H1 (cell line): ENCODE measurements around the gene RPS15. TPM values are rescaled to one million over a fixed set of nuclear protein-coding genes. Genes with fewer than 3 reads are reported as not detected.

ENCODE experiments used
- BCL11A ChIP-seq, 2 experiments: IDR thresholded peaks; one replicate each; pipeline ENCODE4 v1.6.1; 2011; ENCODE audit warnings: low read depth in 2 of 2, low read length in 2 of 2, mild to moderate bottlenecking in 2 of 2
- CEBPB ChIP-seq: IDR thresholded peaks from 2 replicates; pipeline ENCODE4 v1.6.1; 2012; ENCODE audit warnings: low read depth, low read length
- CREB1 ChIP-seq: IDR thresholded peaks from 2 replicates; pipeline ENCODE4 v1.6.1; 2012; ENCODE audit warnings: inconsistent platforms
- CTCF ChIP-seq, 3 experiments: IDR thresholded peaks; 1 replicate in 2 of 3; 2 replicates in 1 of 3; pipeline versions ENCODE4 v1.5.1 to v1.6.1; 2011; ENCODE audit warnings: low read length in 3 of 3, mild to moderate bottlenecking in 3 of 3, inconsistent platforms in 2 of 3, low read depth in 1 of 3, moderate library complexity in 1 of 3; ENCODE audit not compliant: insufficient read depth in 1 of 3; ENCODE audit errors: control extremely low read depth in 1 of 3
- E2F6 ChIP-seq: IDR thresholded peaks from 2 replicates; pipeline ENCODE4 v1.6.1; 2012; ENCODE audit warnings: inconsistent platforms
- HDAC2 ChIP-seq, 2 experiments: fragments of 300-600 bp in 1 of 2; sonication (generic) in 1 of 2; IDR thresholded peaks; 2 replicates each; pipeline ENCODE4 v1.6.1; 2011 to 2012; ENCODE audit warnings: low read depth in 2 of 2, low read length in 2 of 2, mild to moderate bottlenecking in 2 of 2, moderate library complexity in 2 of 2, borderline replicate concordance in 1 of 2, inconsistent platforms in 1 of 2
- KDM4A ChIP-seq: IDR thresholded peaks from one replicate; pipeline ENCODE4 v1.7.1; 2012; ENCODE audit warnings: low read depth, mild to moderate bottlenecking, moderate library complexity, low read length, inconsistent platforms; ENCODE audit not compliant: severe bottlenecking
- KDM5A ChIP-seq: fragments of 200-600 bp; IDR thresholded peaks from 2 replicates; pipeline ENCODE4 v1.7.1; 2012; ENCODE audit warnings: mild to moderate bottlenecking, low read length, inconsistent platforms, mixed read lengths
- MAX ChIP-seq: IDR thresholded peaks from 2 replicates; pipeline ENCODE4 v1.6.1; 2012; ENCODE audit warnings: inconsistent platforms
- RBBP5 ChIP-seq: IDR thresholded peaks from 2 replicates; pipeline ENCODE4 v1.7.1; 2012; ENCODE audit warnings: low read depth, mild to moderate bottlenecking, inconsistent platforms, low read length, moderate library complexity, borderline replicate concordance
- RNF2 ChIP-seq: fragments of 200-900, 300-1000 bp; sonication (generic); IDR thresholded peaks from 2 replicates; pipeline ENCODE4 v1.7.1; 2016; ENCODE audit warnings: borderline replicate concordance, low read depth, mild to moderate bottlenecking, antibody characterized with exemption, low read length; ENCODE audit not compliant: poor library complexity, severe bottlenecking; ENCODE audit errors: missing control alignments
- SIN3A ChIP-seq, 2 experiments: IDR thresholded peaks in 1 of 2; conservative IDR thresholded peaks in 1 of 2; 2 replicates each; pipeline ENCODE4 v1.6.1; 2011 to 2012; ENCODE audit warnings: low read length in 2 of 2, improper control_type of control experiment in 1 of 2, low read depth in 1 of 2, mild to moderate bottlenecking in 1 of 2
- SIX5 ChIP-seq: IDR thresholded peaks from 2 replicates; pipeline ENCODE4 v1.6.1; 2011; ENCODE audit warnings: mild to moderate bottlenecking, low read depth, low read length
- ZNF274 ChIP-seq: IDR thresholded peaks from 2 replicates; pipeline ENCODE4 v1.7.0; 2012; ENCODE audit warnings: low read length, borderline replicate concordance; ENCODE audit errors: extremely low read depth
- polyA plus RNA-seq, 7 experiments: library from polyadenylated mRNA; depleted of rRNA in 3 of 7; stranded (reverse) in 5 of 7; unstranded in 2 of 7; fragments of >200 nt in 5 of 7; fragments of 200-250 nt in 2 of 7; gene quantifications; 1 replicate in 5 of 7; 2 replicates in 1 of 7; 4 replicates in 1 of 7; pipeline versions ENCODE4 v1.2.1 to v1.2.3, GENCODE V29; 2011 to 2013; ENCODE audit warnings: missing spikeins in 2 of 7, mixed read lengths in 2 of 7
- total RNA-seq: library from RNA; stranded (reverse); fragmentation: NEBNext Ultra II Directional; extraction: Animal tissue kit (Norgen Biotek cat#: 25700); gene quantifications from 2 replicates; pipeline ENCODE4 v1.2.1, GENCODE V29; 2021
- TF ChIP-seq, protein P1 (sequence below): IDR thresholded peaks from 2 replicates; pipeline ENCODE4 v1.6.1; 2011; ENCODE audit warnings: low read length, improper control_type of control experiment

The RPS15 gene
- total and polyA plus RNA-seq, 2 of the 8 experiments (the other 6 are each of a cell fraction or from before 2014, with no cell fraction given): 1,562 to 3,890 TPM

DNA sequence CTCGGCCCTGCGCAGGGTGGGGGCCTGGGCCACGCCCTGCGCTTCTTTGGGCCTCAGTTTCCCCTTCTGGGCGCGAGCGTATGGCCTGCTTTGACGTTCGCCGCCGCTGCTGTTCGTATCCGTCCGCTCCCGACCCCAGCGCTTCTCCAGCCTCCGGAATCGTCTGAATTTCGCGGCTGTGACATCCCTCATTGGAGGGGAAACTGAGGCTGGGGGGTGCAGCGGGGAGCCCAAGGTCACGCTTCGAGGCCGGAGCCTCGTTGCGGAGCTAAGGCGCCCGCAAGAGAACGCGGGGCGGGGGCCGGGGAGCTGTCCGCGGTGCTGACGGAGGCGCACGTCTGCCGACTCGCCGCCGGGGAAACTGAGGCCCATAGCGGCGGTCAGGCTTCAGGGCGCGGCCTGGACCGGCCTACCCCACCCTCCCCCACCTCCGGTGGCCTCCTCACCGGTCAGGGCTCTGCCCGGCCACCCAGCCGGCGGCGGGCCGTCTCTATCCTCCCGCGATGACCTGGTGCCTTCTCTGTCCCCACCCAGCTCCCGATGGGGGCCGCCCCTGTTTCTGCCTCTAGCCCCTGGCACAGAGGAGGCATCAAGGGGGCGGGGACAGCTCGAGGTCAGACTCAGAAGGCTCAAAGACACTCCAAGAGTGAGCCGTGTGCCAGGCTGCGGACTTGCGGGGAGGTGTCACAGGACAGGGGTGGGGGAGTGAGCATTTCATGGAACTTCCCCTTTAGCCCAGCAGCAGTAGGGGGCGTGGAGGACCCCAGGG is 8.7 kb downstream of the RPS15 start (continued):
- TF ChIP-seq CTCF (IDR thresholded peaks at IDR 0.05; ENCODE audit: control extremely low read depth in 1 of 3, insufficient read depth in 1 of 3, low read depth in 1 of 3, low read length in 3 of 3): no peak
- TF ChIP-seq E2F6: no peak
- TF ChIP-seq ZNF274: no peak
- TF ChIP-seq CREB1: 0 out of 2 replicates have a peak, but pooled peaks have one; percentile 18
- peak; percentile 70 for TF ChIP-seq MAX
- TF ChIP-seq KDM5A: no peak
- TF ChIP-seq RBBP5: no peak
- TF ChIP-seq, protein P1, sequence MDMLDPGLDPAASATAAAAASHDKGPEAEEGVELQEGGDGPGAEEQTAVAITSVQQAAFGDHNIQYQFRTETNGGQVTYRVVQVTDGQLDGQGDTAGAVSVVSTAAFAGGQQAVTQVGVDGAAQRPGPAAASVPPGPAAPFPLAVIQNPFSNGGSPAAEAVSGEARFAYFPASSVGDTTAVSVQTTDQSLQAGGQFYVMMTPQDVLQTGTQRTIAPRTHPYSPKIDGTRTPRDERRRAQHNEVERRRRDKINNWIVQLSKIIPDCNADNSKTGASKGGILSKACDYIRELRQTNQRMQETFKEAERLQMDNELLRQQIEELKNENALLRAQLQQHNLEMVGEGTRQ: no peak
- no peak for TF ChIP-seq KDM4A
- peak; percentile 76 to 86; a peak in 2 of 4 replicates for TF ChIP-seq SIN3A (conservative IDR thresholded peaks at IDR 0.05 in 1 of 2, IDR thresholded peaks at IDR 0.05 in 1 of 2; ENCODE audit: low read depth in 1 of 2, low read length in 2 of 2)
- TF ChIP-seq CEBPB: no peak
- TF ChIP-seq RNF2: no peak
- TF ChIP-seq HDAC2 (IDR thresholded peaks at IDR 0.05; ENCODE audit: borderline replicate concordance in 1 of 2, low read depth in 2 of 2, low read length in 2 of 2): no peak
- TF ChIP-seq BCL11A (IDR thresholded peaks at IDR 0.05; ENCODE audit: low read depth in 2 of 2, low read length in 2 of 2): no peak
- no peak for TF ChIP-seq SIX5
